PC-3 (cell line): ENCODE results near the gene GRIN3B. TPM values are rescaled to one million over a fixed set of nuclear protein-coding genes. Genes with fewer than 3 reads are reported as not detected.

ENCODE experiments used
- ATAC-seq: fragments of 200-7000 bp; cut with Tn5 transposase; 2 replicates; pipeline ENCODE4 v1.9.1; 2020; ENCODE audit warnings: mild to moderate bottlenecking, moderate library complexity
- BruUV-seq: library from RNA; stranded (reverse); fragments of 400-500 nt; replicated peaks from 2 replicates; lab custom pipeline; 2021; lab: Mats Ljungman, UMichigan
- CTCF ChIA-PET: fragments of 300-600 bp; sonication (Branson Sonifier 250); formaldehyde crosslinking; loops from one replicate; lab custom pipeline; 2022; ENCODE audit warnings: antibody characterized with exemption; lab: Charles Lee
- POLR2A ChIA-PET: fragments of 300-600 bp; sonication (Branson Sonifier 250); formaldehyde crosslinking; loops from one replicate; lab custom pipeline; 2022; ENCODE audit warnings: antibody characterized with exemption; ENCODE audit not compliant: unreplicated experiment; lab: Charles Lee
- DNase-seq: peaks from one replicate; pipeline ENCODE4 v3.0.0-alpha.2; 2015
- H2AFZ ChIP-seq: fragments of 300-600 bp; sonication (generic); 2 replicates; pipeline ENCODE4 v1.6.0; 2016; ENCODE audit warnings: antibody characterized with exemption, low read length
- H3F3A ChIP-seq: fragments of 300-600 bp; sonication (generic); one replicate; pipeline ENCODE4 v1.6.0; 2017; ENCODE audit warnings: antibody characterized with exemption, low read length, control low read depth, mild to moderate bottlenecking; ENCODE audit not compliant: unreplicated experiment
- H3K27ac ChIP-seq: fragments of 300-600 bp; sonication (generic); 2 replicates; pipeline ENCODE4 v1.5.1; 2016; ENCODE audit warnings: mild to moderate bottlenecking, low read length
- H3K27me3 ChIP-seq: fragments of 300-600 bp; sonication (generic); 2 replicates; pipeline ENCODE4 v1.6.1; 2016; ENCODE audit warnings: low read length, mixed read lengths
- H3K36me3 ChIP-seq: fragments of 300-600 bp; sonication (generic); 2 replicates; pipeline ENCODE4 v1.6.1; 2016; ENCODE audit warnings: low read depth, mixed run types, low read length, mixed read lengths
- H3K4me1 ChIP-seq: fragments of 300-600 bp; sonication (generic); 2 replicates; pipeline ENCODE4 v1.5.1; 2016; ENCODE audit warnings: low read length; ENCODE audit not compliant: insufficient read depth
- H3K4me2 ChIP-seq: fragments of 300-600 bp; sonication (generic); 2 replicates; pipeline ENCODE4 v1.6.0; 2016; ENCODE audit warnings: low read length
- H3K4me3 ChIP-seq: fragments of 300-600 bp; sonication (generic); 2 replicates; pipeline ENCODE4 v1.5.1; 2016; ENCODE audit warnings: mild to moderate bottlenecking, low read length, mixed read lengths
- H3K79me2 ChIP-seq: fragments of 300-600 bp; sonication (generic); 2 replicates; pipeline ENCODE4 v1.6.1; 2017; ENCODE audit warnings: low read length, mixed read lengths
- H3K9ac ChIP-seq: fragments of 300-600 bp; sonication (generic); 2 replicates; pipeline ENCODE4 v1.6.0; 2016; ENCODE audit warnings: mild to moderate bottlenecking, low read length
- H3K9me2 ChIP-seq: fragments of 300-600 bp; sonication (generic); replicated peaks from 2 replicates; pipeline ENCODE4 v1.6.1; 2016; ENCODE audit warnings: mixed run types, low read length, mixed read lengths
- H3K9me3 ChIP-seq: fragments of 300-600 bp; sonication (generic); 2 replicates; pipeline ENCODE4 v1.6.1; 2016; ENCODE audit warnings: low read length, mixed read lengths
- H4K20me1 ChIP-seq: fragments of 300-600 bp; sonication (generic); 2 replicates; pipeline ENCODE4 v1.6.1; 2016; ENCODE audit warnings: low read length, mixed read lengths
- EZH2 ChIP-seq: fragments of 300-600 bp; sonication (generic); IDR thresholded peaks from one replicate; pipeline ENCODE4 v1.6.1; 2017; ENCODE audit warnings: antibody characterized with exemption, mild to moderate bottlenecking, low read length; ENCODE audit not compliant: unreplicated experiment
- EZH2phosphoT487 ChIP-seq: fragments of 300-600 bp; sonication (generic); IDR thresholded peaks from 2 replicates; pipeline ENCODE4 v1.6.1; 2018; ENCODE audit warnings: mild to moderate bottlenecking, antibody characterized with exemption, low read length, borderline replicate concordance
- intact Hi-C: fragments of 100-400 bp; cut with micrococcal nuclease; formaldehyde crosslinking; loops from 2 replicates; pipeline ENCODE4 v1.9.0; 2023
- total RNA-seq: library from RNA; depleted of rRNA; stranded (reverse); fragments of >200 nt; gene quantifications from 2 replicates; pipeline ENCODE4 v1.2.3, GENCODE V29; 2014
- TF ChIP-seq, protein P1 (sequence below): fragments of 300-600 bp; sonication (generic); conservative IDR thresholded peaks from 2 replicates; pipeline ENCODE4 v1.5.1; 2017; ENCODE audit warnings: antibody characterized with exemption, low read depth, mild to moderate bottlenecking, low read length

Gene GRIN3B
- total RNA-seq, 1 experiment from 2014 or later = 0.69 TPM

DNA sequence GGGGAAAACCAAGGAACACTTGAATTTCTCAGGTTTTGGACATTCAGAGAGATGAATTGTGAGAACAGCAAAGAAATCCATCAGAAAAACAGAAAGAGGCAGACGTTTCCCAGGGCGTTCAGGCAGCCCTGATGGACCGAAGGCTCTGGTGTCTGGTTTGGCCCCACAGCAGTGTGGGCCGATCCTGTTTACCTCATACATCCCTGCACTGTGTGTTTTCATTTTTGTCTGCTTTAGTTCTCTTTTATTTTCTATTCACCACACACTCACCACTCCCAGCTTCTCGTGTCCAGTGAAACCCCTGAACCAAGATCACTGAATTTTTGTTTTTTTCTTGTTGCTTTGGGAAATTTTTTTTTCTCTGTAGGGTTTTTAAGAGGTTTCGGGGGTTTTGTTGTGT is 27.9 kb upstream of the GRIN3B start:
- H3K9me3 ChIP-seq = 0 out of 2 replicates have a peak, but pooled peaks cover 4% of the 10 kb centered on the region
- no peak for DNase-seq
- peaks cover 7% of the 10 kb centered on the region for H3K36me3 ChIP-seq
- no peak overlapping the region for H2AFZ ChIP-seq
- no peaks in the 10 kb centered on the region for H3K27me3 ChIP-seq
- H3K4me2 ChIP-seq = no peak overlapping the region
- ATAC-seq = no peak
- no peak for TF ChIP-seq EZH2
- TF ChIP-seq, protein P1, sequence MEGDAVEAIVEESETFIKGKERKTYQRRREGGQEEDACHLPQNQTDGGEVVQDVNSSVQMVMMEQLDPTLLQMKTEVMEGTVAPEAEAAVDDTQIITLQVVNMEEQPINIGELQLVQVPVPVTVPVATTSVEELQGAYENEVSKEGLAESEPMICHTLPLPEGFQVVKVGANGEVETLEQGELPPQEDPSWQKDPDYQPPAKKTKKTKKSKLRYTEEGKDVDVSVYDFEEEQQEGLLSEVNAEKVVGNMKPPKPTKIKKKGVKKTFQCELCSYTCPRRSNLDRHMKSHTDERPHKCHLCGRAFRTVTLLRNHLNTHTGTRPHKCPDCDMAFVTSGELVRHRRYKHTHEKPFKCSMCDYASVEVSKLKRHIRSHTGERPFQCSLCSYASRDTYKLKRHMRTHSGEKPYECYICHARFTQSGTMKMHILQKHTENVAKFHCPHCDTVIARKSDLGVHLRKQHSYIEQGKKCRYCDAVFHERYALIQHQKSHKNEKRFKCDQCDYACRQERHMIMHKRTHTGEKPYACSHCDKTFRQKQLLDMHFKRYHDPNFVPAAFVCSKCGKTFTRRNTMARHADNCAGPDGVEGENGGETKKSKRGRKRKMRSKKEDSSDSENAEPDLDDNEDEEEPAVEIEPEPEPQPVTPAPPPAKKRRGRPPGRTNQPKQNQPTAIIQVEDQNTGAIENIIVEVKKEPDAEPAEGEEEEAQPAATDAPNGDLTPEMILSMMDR = no peak
- no peak for TF ChIP-seq EZH2phosphoT487
- H4K20me1 ChIP-seq = no peaks in the 10 kb centered on the region
- no peaks in the 10 kb centered on the region for H3K79me2 ChIP-seq
- no peaks in the 10 kb centered on the region for H3K9me2 ChIP-seq
- no peaks in the 10 kb centered on the region for H3K4me1 ChIP-seq
- BruUV-seq = no TSS peak
- ChIA-PET CTCF (no interaction called here), POLR2A (interaction anchor here (0.7 kb wide), 1 partner anchor 429 kb away, joined by 18 read pairs; no protein-coding TSS in a partner anchor)
- H3K9ac ChIP-seq = no peak overlapping the region
- intact Hi-C loops = no loop called here
- H3K27ac ChIP-seq = no peak overlapping the region
- H3F3A ChIP-seq = no peaks in the 10 kb centered on the region
- no peak overlapping the region for H3K4me3 ChIP-seq

DNA sequence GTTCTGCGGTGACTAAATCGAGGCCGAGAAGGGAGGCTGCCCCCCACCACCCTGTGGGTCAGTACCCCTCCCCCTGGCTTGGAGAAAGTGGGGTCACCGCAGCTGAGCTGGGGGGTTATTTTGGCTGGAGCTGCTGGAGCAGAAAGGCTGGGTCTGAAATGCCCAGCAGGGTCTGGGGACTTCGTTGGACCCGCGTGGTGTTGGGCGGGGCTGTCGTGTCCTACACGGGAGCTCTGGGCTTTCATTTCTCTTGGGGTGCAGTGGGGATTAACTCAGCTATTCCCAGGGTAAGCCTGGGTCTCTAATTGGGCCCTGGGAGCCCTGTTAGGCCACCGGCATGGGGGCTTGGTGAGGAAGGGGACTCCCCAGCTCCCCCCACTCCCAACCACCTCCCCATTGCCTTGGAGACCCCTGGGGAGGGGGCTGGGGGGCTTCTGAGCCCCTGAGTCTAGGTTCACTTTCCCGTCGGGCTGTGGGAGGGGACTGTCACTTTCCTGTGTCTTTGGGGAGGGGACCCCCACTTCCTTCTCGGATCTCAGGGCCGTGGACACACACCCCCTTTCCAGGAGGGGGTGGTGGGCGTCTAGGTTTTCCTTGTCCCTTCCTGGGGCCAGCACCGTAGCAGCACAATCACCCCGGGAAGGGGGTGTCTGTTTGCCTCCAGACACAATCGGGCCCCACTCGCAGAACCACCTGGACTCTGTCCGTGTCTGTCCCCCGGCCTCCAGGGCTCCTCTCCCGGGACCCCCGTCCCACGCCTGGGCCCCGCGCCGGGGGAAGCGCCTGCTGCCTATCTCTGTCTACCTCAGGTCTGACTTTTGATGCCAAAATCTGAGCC is 26.3 kb upstream of the GRIN3B start:
- no TSS peak for BruUV-seq
- CTCF ChIA-PET = no interaction called here

More for the DNA sequence above, 26.3 kb upstream of the GRIN3B start:
- no peaks in the 10 kb centered on the region for H3F3A ChIP-seq
- H3K4me1 ChIP-seq = no peaks in the 10 kb centered on the region
- POLR2A ChIA-PET = no interaction called here
- no peaks in the 10 kb centered on the region for H3K9me2 ChIP-seq
- ATAC-seq (no peak), DNase-seq (no peak)
- H3K9ac ChIP-seq = no peak overlapping the region
- TF ChIP-seq EZH2phosphoT487 = no peak
- TF ChIP-seq EZH2 = no peak
- TF ChIP-seq, protein P1 = no peak
- no peak overlapping the region for H2AFZ ChIP-seq
- no peak overlapping the region for H3K27ac ChIP-seq
- 0 out of 2 replicates have a peak, but pooled peaks cover 4% of the 10 kb centered on the region for H3K9me3 ChIP-seq
- no peaks in the 10 kb centered on the region for H3K27me3 ChIP-seq
- H3K36me3 ChIP-seq = peaks cover 7% of the 10 kb centered on the region
- H3K79me2 ChIP-seq = no peaks in the 10 kb centered on the region
- H3K4me2 ChIP-seq = no peak overlapping the region
- no peaks in the 10 kb centered on the region for H4K20me1 ChIP-seq
- H3K4me3 ChIP-seq = no peak overlapping the region
- intact Hi-C loops = no loop called here
